GM18508 (cell line): ENCODE results near the gene CLRN3.

Experiments
- ATAC-seq: cut with Tn5 transposase; IDR thresholded peaks from one replicate; pipeline ENCODE4 v1.9.1; 2021; ENCODE audit warnings: moderate number of reproducible peaks; ENCODE audit not compliant: insufficient read depth, unreplicated experiment

The CLRN3 gene

GRCh38 chr10:127851661-127852194 is 41.0 kb downstream of the CLRN3 start:
- ATAC-seq: no peak

GRCh38 chr10:127850944-127851343 is 41.8 kb downstream of the CLRN3 start:
- no peak for ATAC-seq

GRCh38 chr10:127849921-127850320 is 42.8 kb downstream of the CLRN3 start:
- no peak for ATAC-seq

GRCh38 chr10:127849224-127849623 is 43.5 kb downstream of the CLRN3 start:
- ATAC-seq: no peak

GRCh38 chr10:127848226-127848625 is 44.5 kb downstream of the CLRN3 start:
- no peak for ATAC-seq

- ATAC-seq: no peak
Measured at GRCh38 chr10:127845756-127846155, 47.0 kb downstream of the CLRN3 start.

- ATAC-seq: no peak
Measured at GRCh38 chr10:127840884-127841283, 51.9 kb downstream of the CLRN3 start.

- ATAC-seq: no peak
Measured at GRCh38 chr10:127836966-127837365, 55.8 kb downstream of the CLRN3 start.

GRCh38 chr10:127836176-127836575 is 56.6 kb downstream of the CLRN3 start:
- ATAC-seq: no peak

GRCh38 chr10:127834791-127835190 is 58.0 kb downstream of the CLRN3 start:
- no peak for ATAC-seq

GRCh38 chr10:127834221-127834620 is 58.5 kb downstream of the CLRN3 start:
- no peak for ATAC-seq

GRCh38 chr10:127833804-127834203 is 58.9 kb downstream of the CLRN3 start:
- no peak for ATAC-seq

- no peak for ATAC-seq
Measured at GRCh38 chr10:127832501-127832900, 60.2 kb downstream of the CLRN3 start.

GRCh38 chr10:127830414-127830813 is 62.3 kb downstream of the CLRN3 start:
- ATAC-seq: no peak
